CD4-positive, alpha-beta T cell (primary cell): ENCODE data around the gene GDPD5. TPM values are rescaled to one million over a fixed set of nuclear protein-coding genes. Genes with fewer than 3 reads are reported as not detected.

Experiments
- ATAC-seq: fragments of 200-7000 bp; cut with Tn5 transposase; one replicate; pipeline ENCODE4 v1.10.0; 2022; ENCODE audit warnings: mild to moderate bottlenecking; ENCODE audit not compliant: poor library complexity
- CTCF ChIA-PET: fragments of 350-600 bp; sonication (Branson Sonifier 250); formaldehyde crosslinking; loops from one replicate; lab custom pipeline; 2021; ENCODE audit warnings: antibody characterized with exemption, inconsistent platforms; lab: Charles Lee
- POLR2A ChIA-PET: fragments of 350-600 bp; sonication (Branson Sonifier 250); formaldehyde crosslinking; loops from one replicate; lab custom pipeline; 2021; ENCODE audit warnings: antibody characterized with exemption, inconsistent platforms; lab: Charles Lee
- DNase-seq, 14 experiments: peaks; one replicate each; pipeline ENCODE4 v3.0.0-alpha.2; 2013 to 2020; ENCODE audit warnings: mixed read lengths in 2 of 14
- H3K27ac ChIP-seq, 2 donors: one replicate each; pipeline versions ENCODE4 v1.5.1 to v1.7.0; 2013; ENCODE audit warnings: low read length in 2 of 2, low read depth in 1 of 2, mild to moderate bottlenecking in 1 of 2
- H3K27me3 ChIP-seq, 2 experiments: 1 replicate in 1 of 2; 2 replicates in 1 of 2; pipeline versions ENCODE4 v1.6.1 to v1.7.0; 2013; ENCODE audit warnings: low read length in 2 of 2, control low read depth in 1 of 2, mild to moderate bottlenecking in 1 of 2, moderate library complexity in 1 of 2; ENCODE audit not compliant: insufficient read depth in 2 of 2, control insufficient read depth in 1 of 2
- H3K36me3 ChIP-seq: one replicate; pipeline ENCODE4 v1.6.1; 2013; ENCODE audit warnings: low read length, control low read depth; ENCODE audit not compliant: insufficient read depth
- H3K4me1 ChIP-seq: one replicate; pipeline ENCODE4 v1.6.1; 2013; ENCODE audit warnings: low read length, control low read depth; ENCODE audit not compliant: insufficient read depth
- H3K4me3 ChIP-seq: one replicate; pipeline ENCODE4 v1.5.1; 2013; ENCODE audit warnings: mild to moderate bottlenecking, low read length, moderate library complexity
- H3K9me3 ChIP-seq, 2 experiments: 1 replicate in 1 of 2; 2 replicates in 1 of 2; pipeline versions ENCODE4 v1.6.1 to v1.7.0; 2013; ENCODE audit warnings: low read length in 2 of 2, mild to moderate bottlenecking in 2 of 2, control low read depth in 1 of 2, moderate library complexity in 1 of 2; ENCODE audit not compliant: control insufficient read depth in 1 of 2, insufficient read depth in 1 of 2
- H3K27ac Mint-ChIP-seq: one replicate; pipeline ENCODE4 v1.8.0; 2020; ENCODE audit warnings: mixed read lengths
- H3K27me3 Mint-ChIP-seq: one replicate; pipeline ENCODE4 v1.8.0; 2021; ENCODE audit warnings: mixed read lengths
- H3K36me3 Mint-ChIP-seq: one replicate; pipeline ENCODE4 v1.8.0; 2021; ENCODE audit warnings: low read depth, mixed read lengths
- H3K4me1 Mint-ChIP-seq: one replicate; pipeline ENCODE4 v1.8.0; 2021; ENCODE audit warnings: low read depth, mixed read lengths
- H3K4me3 Mint-ChIP-seq: one replicate; pipeline ENCODE4 v1.8.0; 2020; ENCODE audit warnings: mild to moderate bottlenecking, mixed read lengths
- H3K9me3 Mint-ChIP-seq: one replicate; pipeline ENCODE4 v1.8.0; 2020; ENCODE audit warnings: mixed read lengths
- intact Hi-C, 2 experiments: fragments of 100-400 bp; cut with DNase I in 1 of 2; cut with micrococcal nuclease in 1 of 2; formaldehyde crosslinking; loops; one replicate each; pipeline versions ENCODE4 v1.15.1 to v1.9.0; 2023 to 2025; cut with DNase I, micrococcal nuclease
- total RNA-seq, 174 experiments: library from RNA in 2 of 174; stranded (reverse) in 2 of 174; gene quantifications; one replicate each; pipeline ENCODE4 v1.2.3 and lab custom pipeline; 2021 to 2026
- TF ChIP-seq, protein P1 (sequence below): fragments of 200-600 bp; IDR thresholded peaks from one replicate; pipeline ENCODE4 v1.8.0; 2022; ENCODE audit warnings: antibody characterized with exemption, mild to moderate bottlenecking

Gene GDPD5
- total RNA-seq, 2 experiments from 2014 or later, result 91.6 to 101 TPM

DNA sequence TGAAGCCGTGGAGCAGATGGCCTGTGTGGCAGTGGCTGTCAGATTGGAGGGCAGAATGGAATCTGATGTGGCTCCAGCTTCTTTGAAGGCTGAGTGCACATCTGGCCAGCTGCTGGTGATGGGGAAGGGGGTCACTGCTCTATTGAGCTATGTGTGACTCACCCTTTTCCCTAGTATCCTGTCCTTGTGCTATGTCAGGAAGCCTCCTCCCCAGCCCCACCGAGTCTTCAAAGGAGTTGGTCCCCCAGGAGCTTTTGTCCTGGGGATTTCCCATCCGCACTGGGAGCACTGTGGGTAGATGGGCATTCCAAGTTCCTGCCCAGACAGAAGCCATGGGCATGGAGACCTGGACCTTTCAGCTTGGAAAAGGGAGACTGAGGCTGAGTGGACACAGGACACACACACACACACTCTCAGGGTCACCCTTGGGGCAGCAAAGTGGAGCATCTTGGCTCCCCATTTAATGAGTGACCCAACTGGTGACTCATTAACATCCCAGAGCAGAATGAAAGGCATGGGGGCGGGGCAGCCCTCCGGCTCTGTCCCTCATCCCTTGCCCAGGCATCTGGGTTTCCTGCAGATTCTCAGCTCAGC is 39.6 kb upstream of the GDPD5 start:
- ChIA-PET POLR2A (no interaction called here), CTCF (no interaction called here)
- H3K27ac Mint-ChIP-seq, result peak overlapping the region; percentile 94
- DNase-seq (no peak), ATAC-seq (no peak)
- H3K27me3 ChIP-seq, result no peaks in the 10 kb centered on the region
- H3K36me3 ChIP-seq, result peaks cover 20% of the 10 kb centered on the region
- no peak overlapping the region for H3K4me3 ChIP-seq
- peaks cover 33% of the 10 kb centered on the region for H3K36me3 Mint-ChIP-seq
- H3K9me3 ChIP-seq, result no peaks in the 10 kb centered on the region
- peak overlapping the region; percentile 18 for H3K4me3 Mint-ChIP-seq
- peaks cover 47% of the 10 kb centered on the region for H3K4me1 Mint-ChIP-seq
- no peak overlapping the region for H3K27ac ChIP-seq
- H3K9me3 Mint-ChIP-seq, result no peaks in the 10 kb centered on the region
- H3K4me1 ChIP-seq, result peaks cover 42% of the 10 kb centered on the region
- intact Hi-C loops, result no loop called here
- H3K27me3 Mint-ChIP-seq, result no peaks in the 10 kb centered on the region
- TF ChIP-seq, protein P1, sequence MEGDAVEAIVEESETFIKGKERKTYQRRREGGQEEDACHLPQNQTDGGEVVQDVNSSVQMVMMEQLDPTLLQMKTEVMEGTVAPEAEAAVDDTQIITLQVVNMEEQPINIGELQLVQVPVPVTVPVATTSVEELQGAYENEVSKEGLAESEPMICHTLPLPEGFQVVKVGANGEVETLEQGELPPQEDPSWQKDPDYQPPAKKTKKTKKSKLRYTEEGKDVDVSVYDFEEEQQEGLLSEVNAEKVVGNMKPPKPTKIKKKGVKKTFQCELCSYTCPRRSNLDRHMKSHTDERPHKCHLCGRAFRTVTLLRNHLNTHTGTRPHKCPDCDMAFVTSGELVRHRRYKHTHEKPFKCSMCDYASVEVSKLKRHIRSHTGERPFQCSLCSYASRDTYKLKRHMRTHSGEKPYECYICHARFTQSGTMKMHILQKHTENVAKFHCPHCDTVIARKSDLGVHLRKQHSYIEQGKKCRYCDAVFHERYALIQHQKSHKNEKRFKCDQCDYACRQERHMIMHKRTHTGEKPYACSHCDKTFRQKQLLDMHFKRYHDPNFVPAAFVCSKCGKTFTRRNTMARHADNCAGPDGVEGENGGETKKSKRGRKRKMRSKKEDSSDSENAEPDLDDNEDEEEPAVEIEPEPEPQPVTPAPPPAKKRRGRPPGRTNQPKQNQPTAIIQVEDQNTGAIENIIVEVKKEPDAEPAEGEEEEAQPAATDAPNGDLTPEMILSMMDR, result no peak

DNA sequence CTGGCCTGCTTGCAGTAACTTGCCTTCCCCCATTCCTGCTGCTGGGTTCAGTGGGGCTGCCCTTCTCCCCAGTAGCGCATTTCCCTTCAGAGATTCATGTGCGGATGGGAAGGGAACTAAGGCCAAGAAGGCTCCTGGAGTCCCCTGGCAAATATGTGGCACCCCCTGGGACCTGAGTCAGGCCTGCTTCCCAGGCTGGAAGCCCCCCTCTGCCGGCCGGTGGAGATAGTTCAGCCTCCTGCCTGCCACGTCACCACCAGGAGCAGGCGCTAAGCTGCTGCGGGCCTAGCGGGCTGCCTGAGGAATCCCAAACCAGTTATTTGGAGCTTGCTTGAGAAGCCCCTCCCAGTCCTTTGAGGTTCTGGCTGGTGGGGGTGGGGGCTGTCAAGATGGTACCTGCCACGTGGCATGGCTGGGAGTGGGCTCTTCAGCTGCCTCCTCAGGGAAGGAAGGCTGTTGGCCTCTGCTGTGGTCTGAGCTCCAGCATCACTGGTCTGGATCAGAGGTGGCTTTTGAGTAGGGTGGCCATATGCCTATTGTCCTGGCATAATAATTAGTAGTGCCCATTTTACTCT is 38.3 kb upstream of the GDPD5 start:
- TF ChIP-seq, protein P1, result no peak
- Histone ChIP-seq H3K27me3 (no peaks in the 10 kb centered on the region), H3K27ac (no peak overlapping the region), H3K4me1 (peaks cover 42% of the 10 kb centered on the region), H3K36me3 (peaks cover 10% of the 10 kb centered on the region), H3K9me3 (no peaks in the 10 kb centered on the region), H3K4me3 (no peak overlapping the region)
- ATAC-seq, result no peak
- Mint-ChIP-seq H3K36me3 (peaks cover 25% of the 10 kb centered on the region), H3K9me3 (no peaks in the 10 kb centered on the region), H3K27ac (peak overlapping the region; percentile 94), H3K27me3 (no peaks in the 10 kb centered on the region), H3K4me1 (peaks cover 47% of the 10 kb centered on the region), H3K4me3 (peak overlapping the region; percentile 99)
- POLR2A ChIA-PET, result no interaction called here
- intact Hi-C loops, result no loop called here
- CTCF ChIA-PET, result no interaction called here
- DNase-seq, result no peak

DNA sequence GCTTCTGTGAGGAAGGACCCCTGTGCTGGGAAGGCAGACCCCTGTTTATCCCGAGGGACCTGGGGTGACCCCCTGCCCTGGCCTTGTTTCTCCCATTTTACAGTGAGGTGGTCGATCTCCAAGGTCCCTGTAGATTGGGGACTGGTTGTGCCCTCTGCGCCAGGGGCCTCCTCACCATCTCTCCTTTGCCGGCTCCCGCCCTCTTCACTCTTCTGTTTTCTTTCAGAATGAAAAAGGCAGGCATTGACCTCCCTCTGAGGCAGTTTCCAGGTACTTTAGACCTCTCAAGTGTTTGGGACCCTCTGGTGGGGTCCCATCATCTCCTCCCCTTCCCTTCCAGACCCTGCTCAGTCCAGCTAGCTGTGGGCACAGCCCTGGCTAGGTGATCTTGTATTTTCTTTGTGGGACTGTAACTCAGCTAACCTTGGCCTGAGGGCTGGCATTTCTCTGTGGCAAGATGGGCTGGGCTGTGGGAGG is 37.8 kb upstream of the GDPD5 start:
- peaks cover 20% of the 10 kb centered on the region for H3K36me3 Mint-ChIP-seq
- POLR2A ChIA-PET, result no interaction called here
- peaks cover 47% of the 10 kb centered on the region for H3K4me1 Mint-ChIP-seq
- Histone ChIP-seq H3K9me3 (no peaks in the 10 kb centered on the region), H3K27ac (peak overlapping the region; percentile 41 to 79), H3K36me3 (peaks cover 6% of the 10 kb centered on the region), H3K27me3 (no peaks in the 10 kb centered on the region), H3K4me1 (peaks cover 42% of the 10 kb centered on the region), H3K4me3 (peak overlapping the region; percentile 93)
- H3K9me3 Mint-ChIP-seq, result no peaks in the 10 kb centered on the region
- no peak for DNase-seq
- TF ChIP-seq, protein P1, result no peak
- peak overlapping the region; percentile 94 for H3K27ac Mint-ChIP-seq
- peak overlapping the region; percentile 99 for H3K4me3 Mint-ChIP-seq
- no peak for ATAC-seq
- no peaks in the 10 kb centered on the region for H3K27me3 Mint-ChIP-seq
- intact Hi-C loops, result no loop called here
- CTCF ChIA-PET, result no interaction called here
